CD4-positive, alpha-beta memory T cell (primary cell): ENCODE measurements around the gene SNAI1. TPM values are rescaled to one million over a fixed set of nuclear protein-coding genes. Genes with fewer than 3 reads are reported as not detected.

Source experiments
- CTCF ChIA-PET: fragments of 350-600 bp; sonication (Branson Sonifier 250); formaldehyde crosslinking; loops from one replicate; lab custom pipeline; 2021; ENCODE audit warnings: inconsistent platforms; ENCODE audit not compliant: partially characterized antibody; lab: Charles Lee
- POLR2A ChIA-PET: fragments of 350-600 bp; sonication (Branson Sonifier 250); formaldehyde crosslinking; loops from one replicate; lab custom pipeline; 2021; ENCODE audit not compliant: partially characterized antibody; lab: Charles Lee
- DNase-seq, 5 donors: peaks; one replicate each; pipeline versions ENCODE4 v3.0.0 to v3.0.0-alpha.2; 2020 to 2022; ENCODE audit warnings: mixed read lengths in 1 of 5
- H3K27ac ChIP-seq: one replicate; pipeline ENCODE4 v1.7.0; 2013; ENCODE audit warnings: low read depth, low read length
- H3K27me3 ChIP-seq: 2 replicates; pipeline ENCODE4 v1.7.0; 2013; ENCODE audit warnings: mild to moderate bottlenecking, low read length, moderate library complexity; ENCODE audit not compliant: insufficient read depth
- H3K36me3 ChIP-seq: 2 replicates; pipeline ENCODE4 v1.7.0; 2013; ENCODE audit warnings: mild to moderate bottlenecking, low read length, moderate library complexity; ENCODE audit not compliant: insufficient read depth
- H3K4me1 ChIP-seq: 2 replicates; pipeline ENCODE4 v1.7.0; 2013; ENCODE audit warnings: mild to moderate bottlenecking, low read length, moderate library complexity; ENCODE audit not compliant: insufficient read depth
- H3K4me3 ChIP-seq, 2 donors: one replicate each; pipeline ENCODE4 v1.7.0; 2013; ENCODE audit warnings: low read length in 2 of 2, mild to moderate bottlenecking in 1 of 2
- H3K9me3 ChIP-seq, 2 donors: one replicate each; pipeline ENCODE4 v1.7.0; 2013; ENCODE audit warnings: low read length in 2 of 2, control low read depth in 1 of 2; ENCODE audit not compliant: control insufficient read depth in 1 of 2
- H3K27ac Mint-ChIP-seq, 7 donors: one replicate each; pipeline ENCODE4 v1.8.0; 2020 to 2021; ENCODE audit warnings: mixed read lengths in 7 of 7, mild to moderate bottlenecking in 6 of 7, inconsistent platforms in 3 of 7, moderate library complexity in 3 of 7
- H3K27me3 Mint-ChIP-seq, 2 donors: one replicate each; pipeline ENCODE4 v1.8.0; 2020 to 2021; ENCODE audit warnings: mixed read lengths in 2 of 2
- H3K36me3 Mint-ChIP-seq, 2 donors: one replicate each; pipeline ENCODE4 v1.8.0; 2020 to 2021; ENCODE audit warnings: mixed read lengths in 2 of 2, inconsistent platforms in 1 of 2, mild to moderate bottlenecking in 1 of 2
- H3K4me1 Mint-ChIP-seq, 4 donors: one replicate each; pipeline ENCODE4 v1.8.0; 2020 to 2021; ENCODE audit warnings: mixed read lengths in 4 of 4, mild to moderate bottlenecking in 1 of 4
- H3K4me3 Mint-ChIP-seq, 8 donors: one replicate each; pipeline ENCODE4 v1.8.0; 2020 to 2021; ENCODE audit warnings: mixed read lengths in 8 of 8, mild to moderate bottlenecking in 7 of 8, moderate library complexity in 6 of 8, inconsistent platforms in 3 of 8
- H3K9me3 Mint-ChIP-seq, 8 donors: one replicate each; pipeline ENCODE4 v1.8.0; 2020 to 2021; ENCODE audit warnings: mixed read lengths in 8 of 8, mild to moderate bottlenecking in 5 of 8, inconsistent platforms in 3 of 8, moderate library complexity in 1 of 8
- intact Hi-C: fragments of 100-400 bp; cut with micrococcal nuclease; formaldehyde crosslinking; loops from one replicate; pipeline ENCODE4 v1.15.1; 2023
- polyA plus RNA-seq, 2 donors: library from polyadenylated mRNA; unstranded; fragments of 300-500 nt; fragmentation: Illumina TruSeq; gene quantifications; one replicate each; pipeline ENCODE4 v1.2.3, GENCODE V29; 2021
- total RNA-seq, 2 experiments: library from RNA; stranded (reverse); gene quantifications; one replicate each; pipeline ENCODE4 v1.2.3, GENCODE V29; 2021

SNAI1 gene
- total RNA-seq (under 1 TPM; 0.19 to 0.44 TPM), polyA plus RNA-seq (under 1 TPM; 0.17 to 0.60 TPM)

GRCh38 chr20:49982346-49983122 lies at the start of gene SNAI1:
SNAI1 (plus strand) TSS chr20:49982980; CDS start chr20:49983060, 80 bp downstream.
- Histone ChIP-seq H3K4me3 (peak within 1 kb of the TSS in 1 of 2 donors; percentile 23), H3K9me3 (no peaks in the 10 kb centered on the region), H3K4me1 (peaks cover 20% of the 10 kb centered on the region), H3K27ac (no peak within 1 kb of the TSS), H3K36me3 (no peaks in the 10 kb centered on the region), H3K27me3 (no peaks in the 10 kb centered on the region)
- ChIA-PET POLR2A (interaction anchor here (1.1 to 1.5 kb wide), 4 partner anchors 17 to 209 kb away, joined by 3 to 5 read pairs (median 3); no protein-coding TSS in a partner anchor), CTCF (interaction anchor here (0.8 to 18.5 kb wide), 7 partner anchors 10 to 194 kb away, joined by 3 to 265 read pairs (median 4); no protein-coding TSS in a partner anchor)
- Mint-ChIP-seq H3K4me1 (peaks cover 9 to 33% (median 16%) of the 10 kb centered on the region in 4 donors), H3K9me3 (no peaks in the 10 kb centered on the region), H3K4me3 (peak within 1 kb of the TSS; percentile 57 to 76 (median 68)), H3K36me3 (no peaks in the 10 kb centered on the region), H3K27me3 (no peaks in the 10 kb centered on the region), H3K27ac (peak within 1 kb of the TSS; percentile 36 to 84 (median 74))
- intact Hi-C loops: loop anchor here (5.0 kb wide), 1 partner anchor 105 kb away; no protein-coding TSS in a partner anchor
- DNase-seq: peak; percentile 81 to 87 (median 83)

- Histone ChIP-seq H3K9me3 (no peaks in the 10 kb centered on the region), H3K4me3 (no peak overlapping the region), H3K27me3 (no peaks in the 10 kb centered on the region), H3K36me3 (no peaks in the 10 kb centered on the region), H3K4me1 (peaks cover 40% of the 10 kb centered on the region), H3K27ac (peak overlapping the region; percentile 27)
- ChIA-PET CTCF (interaction anchor here (0.6 to 2.3 kb wide), 4 partner anchors 21 to 136 kb away, joined by 3 to 17 read pairs (median 4); partner anchors contain the start of gene SPATA2), POLR2A (interaction anchor here (0.9 to 4.4 kb wide), 9 partner anchors 11 to 1606 kb away, joined by 3 to 48 read pairs (median 5); partner anchors contain the start of genes B4GALT5, PEDS1, SLC9A8 and SPATA2)
- Mint-ChIP-seq H3K4me1 (peaks cover 34 to 44% (median 38%) of the 10 kb centered on the region in 4 donors), H3K27ac (peak overlapping the region in 5 of 7 donors; percentile 43 to 85 (median 79)), H3K27me3 (no peaks in the 10 kb centered on the region), H3K4me3 (peak overlapping the region; percentile 63 to 98 (median 98)), H3K36me3 (peaks cover 4 to 16% of the 10 kb centered on the region in 2 donors), H3K9me3 (no peaks in the 10 kb centered on the region)
- DNase-seq: no peak
- intact Hi-C loops: loop anchor here (1.0 to 5.0 kb wide), 3 partner anchors 20 to 223 kb away; partner anchors contain the start of genes B4GALT5, SLC9A8 and SPATA2
Observed at GRCh38 chr20:49935746-49936152, 47.0 kb upstream of the SNAI1 start.

DNA sequence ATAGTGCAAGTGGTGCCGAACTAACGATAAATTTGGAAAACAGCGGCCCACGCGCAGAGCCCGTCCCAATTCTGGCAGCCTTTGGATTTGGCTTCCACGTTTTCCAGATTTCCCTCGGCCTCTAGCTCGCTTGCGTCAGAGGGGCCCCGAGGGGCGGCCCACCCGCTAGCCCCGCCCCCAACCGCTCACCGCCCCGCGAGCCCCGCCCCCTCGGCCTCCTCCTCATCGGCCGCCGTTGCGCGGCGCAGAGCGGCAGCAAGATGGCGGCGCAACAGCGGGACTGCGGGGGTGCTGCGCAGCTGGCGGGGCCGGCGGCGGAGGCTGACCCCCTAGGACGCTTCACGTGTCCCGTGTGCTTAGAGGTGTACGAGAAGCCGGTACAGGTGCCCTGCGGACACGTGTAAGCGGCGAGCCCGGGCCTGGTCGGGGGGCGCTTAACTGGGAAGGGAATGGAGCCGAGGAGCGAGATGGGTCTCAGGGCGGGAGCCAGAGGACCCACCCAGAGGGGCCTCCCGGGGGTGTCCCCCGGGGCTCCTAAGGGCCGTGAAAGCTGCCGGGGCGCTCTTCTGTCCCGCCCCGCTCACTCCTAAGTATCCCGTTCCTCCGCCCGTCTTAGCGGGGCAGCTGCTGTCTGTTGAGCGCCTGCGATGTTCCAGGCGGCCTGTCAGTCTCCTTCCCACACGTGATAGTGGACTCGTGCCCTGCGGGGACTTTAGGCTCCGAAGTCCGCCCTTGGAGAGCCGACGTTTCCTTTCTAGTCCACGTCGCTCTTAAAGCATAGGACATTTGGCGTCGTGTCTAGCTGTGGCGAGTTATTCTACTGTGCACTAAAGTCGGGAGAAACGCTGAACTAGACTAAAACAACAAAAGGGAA lies 46.4 kb upstream of the SNAI1 start, which contains the start of gene RNF114:
TSS of gene RNF114 (plus strand) at position 245 of the 874 bp plus-strand sequence. CDS start at position 261, 16 bp downstream.
- ChIA-PET CTCF (interaction anchor here (0.8 to 2.3 kb wide), 2 partner anchors 21 to 135 kb away, joined by 3 to 17 read pairs; partner anchors contain the start of gene SPATA2), POLR2A (interaction anchor here (0.9 to 4.4 kb wide), 12 partner anchors 12 to 1605 kb away, joined by 3 to 48 read pairs (median 5); partner anchors contain the start of genes B4GALT5, PEDS1, SLC9A8 and SPATA2)
- H3K9me3 Mint-ChIP-seq: no peaks in the 10 kb centered on the region
- no peaks in the 10 kb centered on the region for H3K27me3 Mint-ChIP-seq
- peak within 1 kb of the TSS; percentile 88 to 100 for H3K4me3 ChIP-seq
- peaks cover 6% of the 10 kb centered on the region for H3K36me3 ChIP-seq
- peak within 1 kb of the TSS; percentile 88 for H3K27ac ChIP-seq
- no peaks in the 10 kb centered on the region for H3K27me3 ChIP-seq
- peaks cover 40% of the 10 kb centered on the region for H3K4me1 ChIP-seq
- peak within 1 kb of the TSS; percentile 97 to 99 (median 98) for H3K4me3 Mint-ChIP-seq
- H3K9me3 ChIP-seq: no peaks in the 10 kb centered on the region
- intact Hi-C loops: loop anchor here (1.0 to 5.0 kb wide), 3 partner anchors 21 to 224 kb away; partner anchors contain the start of genes B4GALT5, SLC9A8 and SPATA2
- H3K27ac Mint-ChIP-seq: peak within 1 kb of the TSS; percentile 83 to 98 (median 95)
- DNase-seq: peak; percentile 85 to 87 (median 86)
- H3K4me1 Mint-ChIP-seq: peaks cover 38 to 50% (median 43%) of the 10 kb centered on the region in 4 donors
- peaks cover 10 to 22% of the 10 kb centered on the region in 2 donors for H3K36me3 Mint-ChIP-seq

GRCh38 chr20:49937027-49937929 lies 45.5 kb upstream of the SNAI1 start:
- DNase-seq: peak in 1 of 5 donors; percentile 24
- H3K36me3 Mint-ChIP-seq: peaks cover 12 to 31% of the 10 kb centered on the region in 2 donors
- ChIA-PET CTCF (interaction anchor here (1.6 to 2.3 kb wide), 2 partner anchors 22 to 44 kb away, joined by 3 to 17 read pairs; partner anchors contain the start of gene SPATA2), POLR2A (interaction anchor here (0.9 to 4.4 kb wide), 7 partner anchors 15 to 547 kb away, joined by 3 to 48 read pairs (median 7); partner anchors contain the start of genes PEDS1, SLC9A8, SPATA2 and UBE2V1)
- peak overlapping the region; percentile 97 to 99 (median 98) for H3K4me3 Mint-ChIP-seq
- H3K27me3 Mint-ChIP-seq: no peaks in the 10 kb centered on the region
- no peaks in the 10 kb centered on the region for H3K27me3 ChIP-seq
- no peaks in the 10 kb centered on the region for H3K9me3 Mint-ChIP-seq
- intact Hi-C loops: loop anchor here (2.0 to 5.0 kb wide), 2 partner anchors 124 to 225 kb away; partner anchors contain the start of genes B4GALT5 and SLC9A8
- H3K4me1 ChIP-seq: peaks cover 40% of the 10 kb centered on the region
- peaks cover 13% of the 10 kb centered on the region for H3K36me3 ChIP-seq
- peak overlapping the region; percentile 88 to 100 for H3K4me3 ChIP-seq
- H3K9me3 ChIP-seq: no peaks in the 10 kb centered on the region
- peak overlapping the region; percentile 88 for H3K27ac ChIP-seq
- peaks cover 41 to 56% (median 46%) of the 10 kb centered on the region in 4 donors for H3K4me1 Mint-ChIP-seq
- H3K27ac Mint-ChIP-seq: peak overlapping the region; percentile 83 to 98 (median 95)

- H3K4me3 ChIP-seq: no peak overlapping the region
- H3K9me3 ChIP-seq: no peaks in the 10 kb centered on the region
- no peak overlapping the region for H3K27ac ChIP-seq
- H3K36me3 ChIP-seq: peaks cover 13% of the 10 kb centered on the region
- POLR2A ChIA-PET: interaction anchor here (0.8 to 4.4 kb wide), 3 partner anchors 15 to 126 kb away, joined by 4 to 48 read pairs (median 13); partner anchors contain the start of genes SLC9A8 and SPATA2
- H3K27me3 ChIP-seq: no peaks in the 10 kb centered on the region
- H3K27me3 Mint-ChIP-seq: no peaks in the 10 kb centered on the region
- H3K27ac Mint-ChIP-seq: peak overlapping the region; percentile 30 to 83 (median 72)
- CTCF ChIA-PET: interaction anchor here (0.6 to 1.6 kb wide), 2 partner anchors 27 to 43 kb away, joined by 3 read pairs; no protein-coding TSS in a partner anchor
- peak overlapping the region; percentile 55 to 99 (median 98) for H3K4me3 Mint-ChIP-seq
- H3K36me3 Mint-ChIP-seq: peaks cover 12 to 40% of the 10 kb centered on the region in 2 donors
- H3K9me3 Mint-ChIP-seq: no peaks in the 10 kb centered on the region
- peaks cover 43% of the 10 kb centered on the region for H3K4me1 ChIP-seq
- H3K4me1 Mint-ChIP-seq: peaks cover 44 to 65% (median 51%) of the 10 kb centered on the region in 4 donors
- intact Hi-C loops: loop anchor here (5.0 kb wide), 1 partner anchor 226 kb away; the partner anchor contains the start of gene B4GALT5
- no peak for DNase-seq
Observed at GRCh38 chr20:49938173-49939163, 44.3 kb upstream of the SNAI1 start.
